ENCODE data around the gene PRDM11. TPM values are rescaled to one million over a fixed set of nuclear protein-coding genes. Genes with fewer than 3 reads are reported as not detected.

Gene PRDM11
- total and polyA plus RNA-seq, 4 donors = 11.4 to 16.8 (median 14.0) TPM

- DNase-seq (ENCODE audit: low read depth in 4 of 6, low spot score in 6 of 6) = no peak
- no peaks in the 10 kb centered on the region for H3K36me3 ChIP-seq (ENCODE audit: control insufficient read depth, insufficient read depth, low read length)
- no peak overlapping the region for H3K27ac ChIP-seq (ENCODE audit: low read depth, low read length)
- no peaks in the 10 kb centered on the region for H3K9me3 ChIP-seq (ENCODE audit: control insufficient read depth, insufficient read depth, low read length)
- no peak overlapping the region for H3K4me3 ChIP-seq (ENCODE audit: low read depth, low read length)
- WGBS (ENCODE audit: insufficient coverage) = 100% methylated on average over 2 of the region's 2 CpGs
- no peaks in the 10 kb centered on the region for H3K4me1 ChIP-seq (ENCODE audit: control insufficient read depth, insufficient read depth, low read length)
- peaks cover 2% of the 10 kb centered on the region for H3K27me3 ChIP-seq (ENCODE audit: control insufficient read depth, insufficient read depth, low read length)
These were observed 12.6 kb upstream of the PRDM11 start for GRCh38 chr11:45133878-45134277.

GRCh38 chr11:45141171-45141570 lies 5.3 kb upstream of the PRDM11 start:
- DNase-seq (ENCODE audit: low read depth in 4 of 6, low spot score in 6 of 6) = no peak
- 50% methylated on average over 1 of the region's 1 CpG for whole genome bisulfite sequencing (ENCODE audit: insufficient coverage)
- H3K9me3 ChIP-seq (ENCODE audit: control insufficient read depth, insufficient read depth, low read length) = no peaks in the 10 kb centered on the region
- no peak overlapping the region for H3K4me3 ChIP-seq (ENCODE audit: low read depth, low read length)
- H3K4me1 ChIP-seq (ENCODE audit: control insufficient read depth, insufficient read depth, low read length) = peaks cover 11% of the 10 kb centered on the region
- peaks cover 11% of the 10 kb centered on the region for H3K27me3 ChIP-seq (ENCODE audit: control insufficient read depth, insufficient read depth, low read length)
- H3K27ac ChIP-seq (ENCODE audit: low read depth, low read length) = no peak overlapping the region
- H3K36me3 ChIP-seq (ENCODE audit: control insufficient read depth, insufficient read depth, low read length) = no peaks in the 10 kb centered on the region

- no peak overlapping the region for H3K4me3 ChIP-seq (ENCODE audit: low read depth, low read length)
- H3K36me3 ChIP-seq (ENCODE audit: control insufficient read depth, insufficient read depth, low read length) = no peaks in the 10 kb centered on the region
- H3K9me3 ChIP-seq (ENCODE audit: control insufficient read depth, insufficient read depth, low read length) = no peaks in the 10 kb centered on the region
- peaks cover 11% of the 10 kb centered on the region for H3K4me1 ChIP-seq (ENCODE audit: control insufficient read depth, insufficient read depth, low read length)
- H3K27me3 ChIP-seq (ENCODE audit: control insufficient read depth, insufficient read depth, low read length) = peaks cover 11% of the 10 kb centered on the region
- no peak for DNase-seq (ENCODE audit: low read depth in 4 of 6, low spot score in 6 of 6)
- no peak overlapping the region for H3K27ac ChIP-seq (ENCODE audit: low read depth, low read length)
- 63% methylated on average over 1 of the region's 2 CpGs for WGBS (ENCODE audit: insufficient coverage)
These were observed 4.8 kb upstream of the PRDM11 start for GRCh38 chr11:45141631-45142030.

GRCh38 chr11:45142241-45143055 lies 4.0 kb upstream of the PRDM11 start:
- Histone ChIP-seq H3K36me3 (ENCODE audit: control insufficient read depth, insufficient read depth, low read length) (no peaks in the 10 kb centered on the region), H3K27ac (ENCODE audit: low read depth, low read length) (no peak overlapping the region), H3K4me1 (ENCODE audit: control insufficient read depth, insufficient read depth, low read length) (peaks cover 12% of the 10 kb centered on the region), H3K27me3 (ENCODE audit: control insufficient read depth, insufficient read depth, low read length) (peaks cover 11% of the 10 kb centered on the region), H3K4me3 (ENCODE audit: low read depth, low read length) (no peak overlapping the region), H3K9me3 (ENCODE audit: control insufficient read depth, insufficient read depth, low read length) (no peaks in the 10 kb centered on the region)
- DNase-seq (ENCODE audit: low read depth in 4 of 6, low spot score in 6 of 6) = no peak
- WGBS (ENCODE audit: insufficient coverage) = 73% methylated on average over 2 of the region's 4 CpGs

GRCh38 chr11:45143494-45143893 lies 2.9 kb upstream of the PRDM11 start:
- DNase-seq (ENCODE audit: low read depth in 4 of 6, low spot score in 6 of 6) = no peak
- H3K4me1 ChIP-seq (ENCODE audit: control insufficient read depth, insufficient read depth, low read length) = peaks cover 22% of the 10 kb centered on the region

GRCh38 chr11:45144126-45145082 lies 2.0 kb upstream of the PRDM11 start:
- DNase-seq (ENCODE audit: low read depth in 4 of 6, low spot score in 6 of 6) = no peak
- Histone ChIP-seq H3K36me3 (ENCODE audit: control insufficient read depth, insufficient read depth, low read length) (no peaks in the 10 kb centered on the region), H3K27me3 (ENCODE audit: control insufficient read depth, insufficient read depth, low read length) (peaks cover 11% of the 10 kb centered on the region), H3K4me1 (ENCODE audit: control insufficient read depth, insufficient read depth, low read length) (peaks cover 22% of the 10 kb centered on the region), H3K4me3 (ENCODE audit: low read depth, low read length) (no peak overlapping the region), H3K27ac (ENCODE audit: low read depth, low read length) (no peak overlapping the region), H3K9me3 (ENCODE audit: control insufficient read depth, insufficient read depth, low read length) (no peaks in the 10 kb centered on the region)
- WGBS (ENCODE audit: insufficient coverage) = 73% methylated on average over 7 of the region's 16 CpGs

More at GRCh38 chr11:45143494-45143893, 2.9 kb upstream of the PRDM11 start:
- Histone ChIP-seq H3K27ac (ENCODE audit: low read depth, low read length) (no peak overlapping the region), H3K4me3 (ENCODE audit: low read depth, low read length) (no peak overlapping the region), H3K27me3 (ENCODE audit: control insufficient read depth, insufficient read depth, low read length) (peaks cover 11% of the 10 kb centered on the region), H3K9me3 (ENCODE audit: control insufficient read depth, insufficient read depth, low read length) (no peaks in the 10 kb centered on the region), H3K36me3 (ENCODE audit: control insufficient read depth, insufficient read depth, low read length) (no peaks in the 10 kb centered on the region)
- WGBS (ENCODE audit: insufficient coverage) = 100% methylated on average over 1 of the region's 2 CpGs

- 0% methylated on average over 2 of the region's 3 CpGs for WGBS (ENCODE audit: insufficient coverage)
- no peak overlapping the region for H3K4me3 ChIP-seq (ENCODE audit: low read depth, low read length)
These were observed 1.4 kb upstream of the PRDM11 start for GRCh38 chr11:45145083-45145378.

GRCh38 chr11:45145379-45146071 lies 914 bp upstream of the PRDM11 start:
- H3K27ac ChIP-seq (ENCODE audit: low read depth, low read length) = peak overlapping the region; percentile 96
- no peaks in the 10 kb centered on the region for H3K36me3 ChIP-seq (ENCODE audit: control insufficient read depth, insufficient read depth, low read length)
- H3K27me3 ChIP-seq (ENCODE audit: control insufficient read depth, insufficient read depth, low read length) = peaks cover 11% of the 10 kb centered on the region
- H3K4me3 ChIP-seq (ENCODE audit: low read depth, low read length) = peak overlapping the region; percentile 75
- peaks cover 22% of the 10 kb centered on the region for H3K4me1 ChIP-seq (ENCODE audit: control insufficient read depth, insufficient read depth, low read length)
- no peaks in the 10 kb centered on the region for H3K9me3 ChIP-seq (ENCODE audit: control insufficient read depth, insufficient read depth, low read length)
- 3% methylated on average over 21 of the region's 23 CpGs for WGBS (ENCODE audit: insufficient coverage)
- peak in 2 of 6 donors; percentile 46 to 47 for DNase-seq (ENCODE audit: low read depth in 4 of 6, low spot score in 6 of 6)

More at GRCh38 chr11:45145083-45145378, 1.4 kb upstream of the PRDM11 start:
- no peak for DNase-seq (ENCODE audit: low read depth in 4 of 6, low spot score in 6 of 6)
- H3K27me3 ChIP-seq (ENCODE audit: control insufficient read depth, insufficient read depth, low read length) = peaks cover 11% of the 10 kb centered on the region
- no peaks in the 10 kb centered on the region for H3K36me3 ChIP-seq (ENCODE audit: control insufficient read depth, insufficient read depth, low read length)
- H3K4me1 ChIP-seq (ENCODE audit: control insufficient read depth, insufficient read depth, low read length) = peaks cover 22% of the 10 kb centered on the region
- no peaks in the 10 kb centered on the region for H3K9me3 ChIP-seq (ENCODE audit: control insufficient read depth, insufficient read depth, low read length)
- H3K27ac ChIP-seq (ENCODE audit: low read depth, low read length) = no peak overlapping the region

- Histone ChIP-seq H3K27me3 (ENCODE audit: control insufficient read depth, insufficient read depth, low read length) (peaks cover 11% of the 10 kb centered on the region), H3K36me3 (ENCODE audit: control insufficient read depth, insufficient read depth, low read length) (no peaks in the 10 kb centered on the region), H3K4me1 (ENCODE audit: control insufficient read depth, insufficient read depth, low read length) (peaks cover 27% of the 10 kb centered on the region), H3K4me3 (ENCODE audit: low read depth, low read length) (peak overlapping the region; percentile 75), H3K9me3 (ENCODE audit: control insufficient read depth, insufficient read depth, low read length) (no peaks in the 10 kb centered on the region), H3K27ac (ENCODE audit: low read depth, low read length) (peak overlapping the region; percentile 96)
- peak; percentile 84 to 98 (median 91) for DNase-seq (ENCODE audit: low read depth in 4 of 6, low spot score in 6 of 6)
- WGBS (ENCODE audit: insufficient coverage) = 0% methylated on average over 76 of the region's 88 CpGs
These were observed 734 bp downstream of the PRDM11 start for GRCh38 chr11:45147017-45147728.

Measured in spinal cord (tissue), 10 donors.